ENCODE results near the gene CHN1. TPM values are rescaled to one million over a fixed set of nuclear protein-coding genes. Genes with fewer than 3 reads are reported as not detected.
A peak's percentile ranks its signal among the peaks of the same experiment; 100 is the strongest.

Gene CHN1
- total and polyA plus RNA-seq, 2 of the 8 experiments (the other 6 are each of a cell fraction or from before 2014, with no cell fraction given) = 54.0 to 65.7 TPM

DNA sequence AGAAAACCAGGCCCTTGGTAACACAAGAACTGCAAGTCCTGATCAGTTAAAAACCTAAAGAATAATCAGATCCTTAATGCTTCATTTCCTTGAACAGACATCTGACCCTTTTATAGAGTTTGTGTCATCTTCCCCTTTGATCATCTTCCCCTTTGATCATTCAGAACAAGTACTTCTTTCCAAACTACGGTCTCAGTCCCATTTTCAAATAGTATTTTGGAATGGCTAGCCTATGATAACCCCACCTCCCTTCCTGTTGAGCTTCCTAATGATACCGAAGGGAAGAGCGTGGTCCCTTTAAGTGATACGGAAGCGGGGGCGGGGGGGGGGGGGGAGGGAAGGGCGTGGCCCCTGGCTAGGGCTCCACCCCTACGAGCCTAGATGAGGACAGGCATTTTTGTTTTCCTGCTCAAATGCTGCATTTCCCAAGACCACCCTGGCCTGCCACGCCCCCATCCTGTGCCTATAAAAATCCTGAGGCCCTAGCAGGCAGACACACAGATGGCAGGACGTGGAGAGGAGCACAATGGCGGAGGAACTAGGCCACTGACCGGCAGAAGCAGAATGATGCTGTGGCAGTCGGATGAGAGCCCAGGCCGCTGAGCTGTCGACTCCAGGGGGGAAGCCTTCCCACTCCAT lies 216.8 kb downstream of the CHN1 start:
- Histone ChIP-seq H3K4ac (replicated peaks; ENCODE audit: insufficient read length, low read depth, low read length) (peak overlapping the region; percentile 22), H3K56ac (replicated peaks; ENCODE audit: insufficient read length, low read depth, low read length) (no peak overlapping the region), H2AK5ac (ENCODE audit: low read depth, low read length) (peak overlapping the region; percentile 7), H3K18ac (ENCODE audit: extremely low read depth, low read length) (peak overlapping the region; percentile 88), H3K4me3 (ENCODE audit: extremely low read depth in 1 of 4, insufficient read depth in 2 of 4, low read depth in 3 of 4, low read length in 4 of 4) (peak overlapping the region in 1 of 4 experiments; percentile 18; a peak in 1 of 8 replicates), H4K5ac (ENCODE audit: insufficient read length, low read depth, low read length) (peak overlapping the region; percentile 59), H4K20me1 (replicated peaks in 1 of 2; ENCODE audit: control insufficient read depth in 1 of 2, insufficient read depth in 2 of 2, low read length in 2 of 2) (no peaks in the 10 kb centered on the region), H2BK120ac (replicated peaks; ENCODE audit: low read depth, low read length) (peak overlapping the region; percentile 35), H2BK12ac (ENCODE audit: low read depth, low read length) (peak overlapping the region; percentile 64), H3K36me3 (ENCODE audit: control insufficient read depth in 2 of 4, insufficient read depth in 4 of 4, low read length in 3 of 4) (no peaks in the 10 kb centered on the region), H3K14ac (ENCODE audit: insufficient read length) (no peak overlapping the region), H3K79me1 (ENCODE audit: low read depth, low read length) (no peaks in the 10 kb centered on the region), H4K91ac (replicated peaks; ENCODE audit: insufficient read length, low read length) (peak overlapping the region; percentile 84), H2BK15ac (ENCODE audit: low read length) (no peak overlapping the region), H3K9ac (replicated peaks in 1 of 4; ENCODE audit: extremely low read depth in 1 of 4, low read depth in 3 of 4, low read length in 3 of 4) (peak overlapping the region in 2 of 4 experiments; percentile 25 to 38; a peak in 3 of 7 replicates), H4K8ac (ENCODE audit: extremely low read depth, insufficient read depth, low read length) (no peak overlapping the region), H3K4me2 (ENCODE audit: insufficient read depth in 1 of 2, low read depth in 2 of 2, low read length in 2 of 2) (peak overlapping the region; percentile 44 to 55), H3K4me1 (replicated peaks in 1 of 4; ENCODE audit: control insufficient read depth in 3 of 4, insufficient read depth in 4 of 4, low read length in 3 of 4) (peaks cover 6 to 41% (median 13%) of the 10 kb centered on the region in 4 experiments), H2BK20ac (ENCODE audit: low read length) (0 out of 2 replicates have a peak overlapping the region, but pooled peaks have one; percentile 51), H3K27me3 (replicated peaks in 1 of 4; ENCODE audit: control insufficient read depth in 3 of 4, extremely low read depth in 1 of 4, insufficient read depth in 3 of 4, low read length in 3 of 4) (no peaks in the 10 kb centered on the region), H3K23me2 (ENCODE audit: low read depth, low read length) (no peaks in the 10 kb centered on the region), H3K27ac (ENCODE audit: low read depth, low read length) (peak overlapping the region; percentile 83), H3K79me2 (ENCODE audit: control insufficient read depth in 1 of 2, insufficient read depth in 2 of 2, low read length in 2 of 2) (no peaks in the 10 kb centered on the region), H3K23ac (ENCODE audit: insufficient read length) (no peak overlapping the region), H2BK5ac (ENCODE audit: low read depth, low read length) (peak overlapping the region; percentile 89), H3K9me3 (ENCODE audit: insufficient read depth in 2 of 2, low read depth in 1 of 2, low read length in 1 of 2) (no peaks in the 10 kb centered on the region), H2AFZ (ENCODE audit: low read length) (no peak overlapping the region)
- POLR2A ChIA-PET (ENCODE audit: partially characterized antibody) = interaction anchor here (0.8 to 4.0 kb wide), 19 partner anchors 8 to 217 kb away, joined by 3 to 50 read pairs (median 4); partner anchors contain the start of gene CHN1
- FAIRE-seq (no peak), DNase-seq (ENCODE audit: low read depth in 1 of 2, low spot score in 2 of 2) (peak in 1 of 2 experiments; percentile 78)
- CTCF ChIA-PET (ENCODE audit: partially characterized antibody) = interaction anchor here (1.1 to 7.1 kb wide), 5 partner anchors 13 to 197 kb away, joined by 3 to 82 read pairs (median 6); no protein-coding TSS in a partner anchor
- 75% methylated on average over 9 of the region's 15 CpGs; no CpG with 5 or more reads in 1 of the 2 experiments for WGBS, 2 experiments (ENCODE audit: extremely low coverage in 1 of 2, insufficient coverage in 1 of 2, insufficient read length in 1 of 2, insufficient replicate concordance in 2 of 2, low coverage in 1 of 2, low lambda C conversion rate in 2 of 2, missing lambda C conversion rate in 1 of 2)
- no peak for TF ChIP-seq CTBP2 (IDR thresholded peaks at IDR 0.05; ENCODE audit: borderline replicate concordance, insufficient read depth, insufficient read length, low read length)
- TF ChIP-seq SIRT6 (IDR thresholded peaks at IDR 0.05; ENCODE audit: low read length) = no peak
- TF ChIP-seq SP1 (IDR thresholded peaks at IDR 0.05; ENCODE audit: low read depth, low read length) = 0 out of 2 replicates have a peak, but pooled peaks have one; percentile 57
- 0 out of 4 replicates have a peak, but pooled peaks of 1 of the 2 experiments have one; percentile 15 for TF ChIP-seq SIN3A (conservative IDR thresholded peaks at IDR 0.05 in 1 of 2, IDR thresholded peaks at IDR 0.05 in 1 of 2; ENCODE audit: low read depth in 1 of 2, low read length in 2 of 2)
- TF ChIP-seq BCL11A (IDR thresholded peaks at IDR 0.05; ENCODE audit: low read depth in 2 of 2, low read length in 2 of 2) = no peak
- no peak for TF ChIP-seq NANOG (IDR thresholded peaks at IDR 0.05; ENCODE audit: insufficient read depth, low read depth, low read length, poor library complexity, severe bottlenecking)
- peak; percentile 93 for TF ChIP-seq TBP (IDR thresholded peaks at IDR 0.05; ENCODE audit: low read depth, low read length)
- peak; percentile 80 to 90 for TF ChIP-seq POLR2A (IDR thresholded peaks at IDR 0.05; ENCODE audit: control extremely low read depth in 1 of 2, low read depth in 2 of 2, low read length in 2 of 2)

Measured in H1 (cell line).